GM12878 (cell line): ENCODE results near the gene CDR2L. TPM values are rescaled to one million over a fixed set of nuclear protein-coding genes. Genes with fewer than 3 reads are reported as not detected.

Experiments
- ATAC-seq: fragments of 200-7000 bp; cut with Tn5 transposase; 3 replicates; pipeline ENCODE4 v1.9.1; 2020; ENCODE audit warnings: mild to moderate bottlenecking, moderate library complexity
- BruUV-seq: library from RNA; stranded (reverse); fragments of 400-500 nt; replicated peaks from 2 replicates; lab custom pipeline; 2021; lab: Mats Ljungman, UMichigan
- CTCF ChIA-PET: fragments of 300-600 bp; sonication (Branson Sonifier 250); formaldehyde crosslinking; extraction: SDS; loops from one replicate; lab custom pipeline; 2021; ENCODE audit warnings: inconsistent platforms; lab: Yijun Ruan, JAX
- POLR2A ChIA-PET: fragments of 350-600 bp; formaldehyde crosslinking; extraction: SDS; loops from one replicate; lab custom pipeline; 2021; ENCODE audit warnings: inconsistent platforms; lab: Charles Lee
- RAD21 ChIA-PET: fragments of 300-600 bp; sonication (Branson Sonifier 250); formaldehyde crosslinking; loops from one replicate; lab custom pipeline; 2023; ENCODE audit warnings: antibody characterized with exemption; ENCODE audit not compliant: unreplicated experiment; lab: Charles Lee
- SMC1A ChIA-PET: fragments of 300-600 bp; sonication (Branson Sonifier 250); formaldehyde crosslinking; loops from one replicate; lab custom pipeline; 2023; ENCODE audit not compliant: unreplicated experiment, uncharacterized antibody; lab: Charles Lee
- DNase-seq: peaks from one replicate; pipeline ENCODE4 v3.0.0-alpha.2; 2011; ENCODE audit warnings: low read depth, low spot score
- FAIRE-seq: peaks from 3 replicates; lab custom pipeline; 2011; peaks lifted over from hg19 to GRCh38; lab: Jason Lieb, UNC
- H2AFZ ChIP-seq: 2 replicates; pipeline ENCODE4 v1.6.0; 2011; ENCODE audit warnings: low read depth, low read length, control low read depth; ENCODE audit not compliant: control insufficient read depth
- H3K27ac ChIP-seq: 2 replicates; pipeline ENCODE4 v1.5.1; 2011; ENCODE audit warnings: control low read depth; ENCODE audit not compliant: control insufficient read depth, insufficient read depth
- H3K27me3 ChIP-seq, 2 experiments: replicated peaks in 1 of 2; 2 replicates each; pipeline versions ENCODE4 v1.6.0 to v1.6.1; 2011; ENCODE audit warnings: low read length in 1 of 2; ENCODE audit not compliant: control insufficient read depth in 2 of 2, insufficient read depth in 2 of 2
- H3K36me3 ChIP-seq, 2 experiments: 2 replicates each; pipeline ENCODE4 v1.5.1; 2011; ENCODE audit warnings: low read length in 1 of 2; ENCODE audit not compliant: control insufficient read depth in 2 of 2, insufficient read depth in 2 of 2
- H3K4me1 ChIP-seq: 2 replicates; pipeline ENCODE4 v1.6.1; 2011; ENCODE audit warnings: mild to moderate bottlenecking, low read length, moderate library complexity, mixed read lengths; ENCODE audit not compliant: control insufficient read depth, insufficient read depth
- H3K4me2 ChIP-seq: 2 replicates; pipeline ENCODE4 v1.6.0; 2011; ENCODE audit warnings: control low read depth; ENCODE audit not compliant: control insufficient read depth, insufficient read depth
- H3K4me3 ChIP-seq: fragments of 200-600 bp; sonication (generic); 2 replicates; pipeline ENCODE4 v1.5.1; 2016
- H3K79me2 ChIP-seq: 2 replicates; pipeline ENCODE4 v1.6.0; 2011; ENCODE audit warnings: low read length; ENCODE audit not compliant: control insufficient read depth, insufficient read depth
- H3K9ac ChIP-seq: 2 replicates; pipeline ENCODE4 v1.8.0; 2011; ENCODE audit warnings: low read length, control low read depth, mixed read lengths; ENCODE audit not compliant: control insufficient read depth, insufficient read depth
- H3K9me3 ChIP-seq: replicated peaks from 3 replicates; pipeline ENCODE4 v1.5.1; 2011; ENCODE audit warnings: mild to moderate bottlenecking, low read length; ENCODE audit not compliant: control insufficient read depth, insufficient read depth
- H4K20me1 ChIP-seq: 2 replicates; pipeline ENCODE4 v1.6.0; 2011; ENCODE audit not compliant: control insufficient read depth, insufficient read depth
- CREB1 ChIP-seq: IDR thresholded peaks from 2 replicates; pipeline ENCODE4 v1.6.1; 2012; ENCODE audit warnings: low read depth, mild to moderate bottlenecking, inconsistent platforms
- GABPA ChIP-seq: IDR thresholded peaks from 2 replicates; pipeline ENCODE4 v1.6.1; 2014; ENCODE audit warnings: antibody characterized with exemption, low read depth, mild to moderate bottlenecking, inconsistent platforms
- IRF4 ChIP-seq: IDR thresholded peaks from 2 replicates; pipeline ENCODE4 v1.6.1; 2011; ENCODE audit warnings: low read depth, low read length
- MEF2A ChIP-seq: IDR thresholded peaks from 2 replicates; pipeline ENCODE4 v1.6.1; 2011; ENCODE audit warnings: low read depth, mild to moderate bottlenecking, low read length, moderate library complexity; ENCODE audit not compliant: insufficient read depth
- MEF2B ChIP-seq: fragments of 450-650 bp; IDR thresholded peaks from 2 replicates; pipeline ENCODE4 v1.6.1; 2018; ENCODE audit warnings: mild to moderate bottlenecking, moderate library complexity; ENCODE audit not compliant: partially characterized antibody, poor library complexity, severe bottlenecking
- PML ChIP-seq: IDR thresholded peaks from 2 replicates; pipeline ENCODE4 v1.6.1; 2012; ENCODE audit warnings: low read length, inconsistent platforms
- POLR2A ChIP-seq: IDR thresholded peaks from 2 replicates; pipeline ENCODE4 v1.6.1; 2011; ENCODE audit warnings: low read depth, mild to moderate bottlenecking, low read length
- POLR2AphosphoS2 ChIP-seq: IDR thresholded peaks from 2 replicates; pipeline ENCODE4 v1.6.1; 2011; ENCODE audit warnings: low read depth, mild to moderate bottlenecking, low read length, improper control_type of control experiment, moderate library complexity
- POU2F2 ChIP-seq: IDR thresholded peaks from 3 replicates; pipeline ENCODE4 v1.6.1; 2011; ENCODE audit warnings: low read depth, mild to moderate bottlenecking, low read length, borderline replicate concordance
- RB1 ChIP-seq: fragments of 450-650 bp; formaldehyde crosslinking; IDR thresholded peaks from 2 replicates; pipeline ENCODE4 v1.6.1; 2017; ENCODE audit warnings: mild to moderate bottlenecking, borderline replicate concordance
- RCOR1 ChIP-seq: conservative IDR thresholded peaks from 2 replicates; pipeline ENCODE4 v1.6.1; 2012; ENCODE audit warnings: low read depth, low read length, improper control_type of control experiment
- SMAD5 ChIP-seq: IDR thresholded peaks from 2 replicates; pipeline ENCODE4 v1.6.1; 2016; ENCODE audit warnings: antibody characterized with exemption, low read depth
- SMC3 ChIP-seq: IDR thresholded peaks from 2 replicates; pipeline ENCODE4 v1.6.1; 2011; ENCODE audit warnings: low read length, improper control_type of control experiment, borderline replicate concordance
- ZNF384 ChIP-seq: IDR thresholded peaks from 2 replicates; pipeline ENCODE4 v1.6.1; 2012; ENCODE audit warnings: low read depth, mild to moderate bottlenecking, low read length, improper control_type of control experiment, borderline replicate concordance
- WGBS: methylation state at CpG from one replicate; pipeline ENCODE4 v1.1.6; 2016; ENCODE audit warnings: low lambda C conversion rate; ENCODE audit not compliant: insufficient replicate concordance, insufficient coverage; ENCODE audit errors: missing lambda C conversion rate; 5-methylcytosine and 5-hydroxymethylcytosine counted together
- in situ Hi-C: fragments of 300-500 bp; cut with MboI; formaldehyde crosslinking; loops from 9 replicates; pipeline ENCODE4 v1.14.3; 2018; ENCODE audit warnings: mixed read lengths
- intact Hi-C: fragments of 100-400 bp; cut with micrococcal nuclease; formaldehyde crosslinking; loops from one replicate; pipeline ENCODE4 v1.14.2; 2022; ENCODE audit not compliant: unreplicated experiment
- polyA plus RNA-seq, 11 experiments: library from polyadenylated mRNA; depleted of rRNA in 4 of 11; unstranded in 6 of 11; stranded (reverse) in 5 of 11; fragments of >200 nt; fragmentation: Nextera tagmentation in 4 of 11; fragmentation: Illumina TruSeq in 1 of 11; extraction: Ambion mirVana in 4 of 11; extraction: Trizol in 1 of 11; gene quantifications; 1 replicate in 1 of 11; 2 replicates in 10 of 11; pipeline versions ENCODE4 v1.2.1 to v1.2.3, GENCODE V29; 2011 to 2016; ENCODE audit warnings: inconsistent platforms in 2 of 11, missing spikeins in 2 of 11, low read depth in 1 of 11
- total RNA-seq, 4 experiments: library from RNA; depleted of rRNA in 3 of 4; stranded (reverse); fragments of >200 nt in 3 of 4; fragmentation: Illumina TruSeq in 1 of 4; extraction: Trizol in 1 of 4; gene quantifications; 2 replicates each; pipeline versions ENCODE4 v1.2.1 to v1.2.3, GENCODE V29; 2013 to 2021
- TF ChIP-seq, protein P1 (sequence below): fragments of 450-650 bp; formaldehyde crosslinking; IDR thresholded peaks from 2 replicates; pipeline ENCODE4 v1.4.0; 2020; ENCODE audit warnings: mild to moderate bottlenecking, moderate library complexity
- TF ChIP-seq, protein P2 (sequence below): fragments of 450-650 bp; IDR thresholded peaks from 2 replicates; pipeline ENCODE4 v1.6.1; 2016; ENCODE audit warnings: mild to moderate bottlenecking

The CDR2L gene
- total and polyA plus RNA-seq, 10 of the 15 experiments (the other 5 are each of a cell fraction or from before 2014, with no cell fraction given): 0.03 to 0.18 (median 0.04) TPM; not detected in 6

DNA sequence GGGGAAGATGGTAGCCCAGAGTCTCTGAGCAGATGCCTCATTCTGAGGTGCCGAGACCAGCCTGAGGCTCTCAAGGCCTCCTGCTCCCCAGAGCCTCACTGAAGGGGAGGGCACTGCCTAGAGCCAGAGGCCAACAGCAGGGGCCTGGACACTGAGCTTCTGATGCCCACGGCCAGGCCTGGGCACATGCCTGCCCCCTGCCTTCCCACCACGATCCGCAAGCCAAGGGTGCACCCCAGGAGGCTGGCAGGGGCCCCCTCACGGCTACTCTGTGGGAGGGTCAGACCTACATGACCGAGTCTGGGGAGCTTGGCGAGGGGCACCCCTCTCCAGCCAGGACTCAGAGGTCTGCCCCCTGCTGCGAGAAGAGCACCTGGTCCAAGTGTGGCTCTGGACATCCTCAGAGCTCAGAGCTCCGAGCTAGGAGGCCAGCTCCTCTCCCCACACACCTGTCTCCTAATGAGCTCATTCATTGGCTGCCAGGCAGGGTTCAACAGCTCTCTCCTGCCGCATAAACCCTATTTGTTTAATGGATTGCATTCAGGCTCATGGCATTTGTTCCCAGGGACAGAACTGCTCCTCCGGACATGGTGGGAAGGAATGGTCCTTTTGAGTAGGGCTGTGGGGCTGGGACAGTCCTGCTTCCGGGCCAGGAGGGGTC lies 37.8 kb upstream of the CDR2L start (continued):
- TF ChIP-seq MEF2B (no peak), SMAD5 (no peak), GABPA (no peak), ZNF384 (no peak), SMC3 (no peak), PML (no peak), IRF4 (no peak), CREB1 (no peak)

DNA sequence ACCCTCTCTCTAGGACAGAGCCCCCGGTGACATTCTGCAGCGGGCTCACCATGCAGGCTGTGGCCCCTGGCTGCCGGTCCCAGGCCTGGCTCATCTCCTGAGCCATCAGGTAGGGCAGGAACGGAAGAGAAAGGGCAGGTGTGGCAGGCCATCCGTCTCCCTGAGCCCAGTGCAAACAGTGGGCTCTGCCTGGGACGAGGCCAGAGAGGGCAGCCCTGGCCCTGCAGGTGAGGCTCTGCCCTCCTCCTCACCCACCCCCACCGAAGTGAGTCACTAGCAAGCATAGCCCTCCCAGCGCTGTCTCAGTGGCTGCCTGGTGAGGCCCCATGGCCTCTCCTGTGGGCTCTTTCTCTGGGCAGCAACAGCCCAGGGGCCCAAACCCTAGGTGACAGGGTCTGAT lies 37.2 kb upstream of the CDR2L start:
- in situ Hi-C loops: no loop called here
- no peak for FAIRE-seq
- TF ChIP-seq, protein P1, sequence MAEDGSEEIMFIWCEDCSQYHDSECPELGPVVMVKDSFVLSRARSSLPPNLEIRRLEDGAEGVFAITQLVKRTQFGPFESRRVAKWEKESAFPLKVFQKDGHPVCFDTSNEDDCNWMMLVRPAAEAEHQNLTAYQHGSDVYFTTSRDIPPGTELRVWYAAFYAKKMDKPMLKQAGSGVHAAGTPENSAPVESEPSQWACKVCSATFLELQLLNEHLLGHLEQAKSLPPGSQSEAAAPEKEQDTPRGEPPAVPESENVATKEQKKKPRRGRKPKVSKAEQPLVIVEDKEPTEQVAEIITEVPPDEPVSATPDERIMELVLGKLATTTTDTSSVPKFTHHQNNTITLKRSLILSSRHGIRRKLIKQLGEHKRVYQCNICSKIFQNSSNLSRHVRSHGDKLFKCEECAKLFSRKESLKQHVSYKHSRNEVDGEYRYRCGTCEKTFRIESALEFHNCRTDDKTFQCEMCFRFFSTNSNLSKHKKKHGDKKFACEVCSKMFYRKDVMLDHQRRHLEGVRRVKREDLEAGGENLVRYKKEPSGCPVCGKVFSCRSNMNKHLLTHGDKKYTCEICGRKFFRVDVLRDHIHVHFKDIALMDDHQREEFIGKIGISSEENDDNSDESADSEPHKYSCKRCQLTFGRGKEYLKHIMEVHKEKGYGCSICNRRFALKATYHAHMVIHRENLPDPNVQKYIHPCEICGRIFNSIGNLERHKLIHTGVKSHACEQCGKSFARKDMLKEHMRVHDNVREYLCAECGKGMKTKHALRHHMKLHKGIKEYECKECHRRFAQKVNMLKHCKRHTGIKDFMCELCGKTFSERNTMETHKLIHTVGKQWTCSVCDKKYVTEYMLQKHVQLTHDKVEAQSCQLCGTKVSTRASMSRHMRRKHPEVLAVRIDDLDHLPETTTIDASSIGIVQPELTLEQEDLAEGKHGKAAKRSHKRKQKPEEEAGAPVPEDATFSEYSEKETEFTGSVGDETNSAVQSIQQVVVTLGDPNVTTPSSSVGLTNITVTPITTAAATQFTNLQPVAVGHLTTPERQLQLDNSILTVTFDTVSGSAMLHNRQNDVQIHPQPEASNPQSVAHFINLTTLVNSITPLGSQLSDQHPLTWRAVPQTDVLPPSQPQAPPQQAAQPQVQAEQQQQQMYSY (CRISPR knock-in tag): no peak
- TF ChIP-seq, protein P2, sequence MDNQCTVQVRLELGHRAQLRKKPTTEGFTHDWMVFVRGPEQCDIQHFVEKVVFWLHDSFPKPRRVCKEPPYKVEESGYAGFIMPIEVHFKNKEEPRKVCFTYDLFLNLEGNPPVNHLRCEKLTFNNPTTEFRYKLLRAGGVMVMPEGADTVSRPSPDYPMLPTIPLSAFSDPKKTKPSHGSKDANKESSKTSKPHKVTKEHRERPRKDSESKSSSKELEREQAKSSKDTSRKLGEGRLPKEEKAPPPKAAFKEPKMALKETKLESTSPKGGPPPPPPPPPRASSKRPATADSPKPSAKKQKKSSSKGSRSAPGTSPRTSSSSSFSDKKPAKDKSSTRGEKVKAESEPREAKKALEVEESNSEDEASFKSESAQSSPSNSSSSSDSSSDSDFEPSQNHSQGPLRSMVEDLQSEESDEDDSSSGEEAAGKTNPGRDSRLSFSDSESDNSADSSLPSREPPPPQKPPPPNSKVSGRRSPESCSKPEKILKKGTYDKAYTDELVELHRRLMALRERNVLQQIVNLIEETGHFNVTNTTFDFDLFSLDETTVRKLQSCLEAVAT: no peak
- TF ChIP-seq MEF2A (no peak), IRF4 (no peak), POLR2A (no peak), POU2F2 (no peak), POLR2AphosphoS2 (no peak), RCOR1 (no peak), RB1 (no peak)

More for the DNA sequence above, 37.2 kb upstream of the CDR2L start:
- Histone ChIP-seq H3K9ac (no peak overlapping the region), H3K4me3 (no peak overlapping the region), H3K4me2 (no peak overlapping the region), H3K27me3 (no peaks in the 10 kb centered on the region), H4K20me1 (no peaks in the 10 kb centered on the region), H3K79me2 (no peaks in the 10 kb centered on the region), H3K36me3 (no peaks in the 10 kb centered on the region), H3K4me1 (peaks cover 4% of the 10 kb centered on the region; the same call in 1 of the 2 replicates), H3K9me3 (no peaks in the 10 kb centered on the region), H2AFZ (no peak overlapping the region), H3K27ac (no peak overlapping the region)
- SMC1A ChIA-PET: interaction anchor here (0.9 to 1.6 kb wide), 2 partner anchors 25 to 77 kb away, joined by 3 read pairs; partner anchors contain the start of gene FDXR
- 58% methylated on average over 8 of the region's 8 CpGs for WGBS
- CTCF ChIA-PET: interaction anchor here (3.4 to 13.8 kb wide), 2 partner anchors 11 to 26 kb away, joined by 21 to 274 read pairs; partner anchors contain the start of genes OTOP2 and USH1G
- DNase-seq (no peak), ATAC-seq (no peak)
- BruUV-seq: no TSS peak
- POLR2A ChIA-PET: no interaction called here
- intact Hi-C loops: no loop called here
- RAD21 ChIA-PET: no interaction called here
